HEK293 (cell line): ENCODE data around the gene PCBP3.

ENCODE experiments used
- ATF2 ChIP-seq: fragments of 450-650 bp; formaldehyde crosslinking; IDR thresholded peaks from 2 replicates; pipeline ENCODE4 v1.5.1; 2016; ENCODE audit warnings: missing biosample characterization, missing genetic modification characterization, low read depth
- CTCF ChIP-seq: fragments of 450-650 bp; formaldehyde crosslinking; IDR thresholded peaks from 2 replicates; pipeline ENCODE4 v1.5.1; 2016; ENCODE audit warnings: missing biosample characterization, missing genetic modification characterization
- KLF1 ChIP-seq: fragments of 450-650 bp; formaldehyde crosslinking; IDR thresholded peaks from 2 replicates; pipeline ENCODE4 v1.5.1; 2016; ENCODE audit warnings: missing biosample characterization, missing genetic modification characterization
- KLF10 ChIP-seq: fragments of 450-650 bp; IDR thresholded peaks from 2 replicates; pipeline ENCODE4 v1.5.1; 2018; ENCODE audit warnings: missing biosample characterization, mild to moderate bottlenecking, missing genetic modification characterization
- PATZ1 ChIP-seq: fragments of 450-650 bp; formaldehyde crosslinking; IDR thresholded peaks from 2 replicates; pipeline ENCODE4 v1.5.1; 2016; ENCODE audit warnings: missing biosample characterization, missing genetic modification characterization
- RBAK ChIP-seq: fragments of 450-650 bp; formaldehyde crosslinking; IDR thresholded peaks from 2 replicates; pipeline ENCODE4 v1.5.1; 2016; ENCODE audit warnings: missing biosample characterization, missing genetic modification characterization
- REPIN1 ChIP-seq: fragments of 450-650 bp; formaldehyde crosslinking; IDR thresholded peaks from 2 replicates; pipeline ENCODE4 v1.5.1; 2017; ENCODE audit warnings: missing biosample characterization, missing genetic modification characterization, low read depth
- YY1 ChIP-seq: fragments of 450-650 bp; formaldehyde crosslinking; IDR thresholded peaks from 2 replicates; pipeline ENCODE4 v1.5.1; 2018; ENCODE audit warnings: missing biosample characterization, missing genetic modification characterization
- ZBTB26 ChIP-seq: fragments of 450-650 bp; formaldehyde crosslinking; optimal IDR thresholded peaks from 2 replicates; pipeline ENCODE3; 2016; ENCODE audit warnings: missing biosample characterization, mild to moderate bottlenecking, missing genetic modification characterization
- ZIC2 ChIP-seq: fragments of 450-650 bp; formaldehyde crosslinking; IDR thresholded peaks from 2 replicates; pipeline ENCODE4 v1.5.1; 2016; ENCODE audit warnings: missing biosample characterization, missing genetic modification characterization
- ZNF18 ChIP-seq: fragments of 450-650 bp; formaldehyde crosslinking; IDR thresholded peaks from 2 replicates; pipeline ENCODE4 v1.5.1; 2016; ENCODE audit warnings: missing biosample characterization, missing genetic modification characterization
- ZNF248 ChIP-seq: fragments of 450-650 bp; formaldehyde crosslinking; IDR thresholded peaks from 2 replicates; pipeline ENCODE4 v1.5.1; 2017; ENCODE audit warnings: missing biosample characterization, missing genetic modification characterization
- ZNF280C ChIP-seq: fragments of 450-650 bp; formaldehyde crosslinking; IDR thresholded peaks from 2 replicates; pipeline ENCODE4 v1.5.1; 2016; ENCODE audit warnings: missing biosample characterization, missing genetic modification characterization
- ZNF433 ChIP-seq: fragments of 450-650 bp; formaldehyde crosslinking; IDR thresholded peaks from 2 replicates; pipeline ENCODE4 v1.5.1; 2016; ENCODE audit warnings: missing biosample characterization, missing genetic modification characterization, low read depth

- TF ChIP-seq YY1 (tag by site-specific recombination) (no peak), ZNF433 (tag by site-specific recombination) (no peak), KLF1 (tag by site-specific recombination) (no peak), CTCF (tag by site-specific recombination) (no peak), ZNF18 (tag by site-specific recombination) (0 out of 2 replicates have a peak, but pooled peaks have one; percentile 7), ZIC2 (tag by site-specific recombination) (no peak), REPIN1 (tag by site-specific recombination) (no peak), ZNF248 (no peak), ATF2 (no peak), RBAK (no peak), PATZ1 (tag by site-specific recombination) (no peak), ZNF280C (tag by site-specific recombination) (no peak), ZBTB26 (tag by site-specific recombination) (no peak), KLF10 (tag by site-specific recombination) (no peak)
Measured at GRCh38 chr21:45818276-45818903, 174.9 kb downstream of the PCBP3 start.
